ENCODE measurements around the gene C6orf52.
"Not testable (repeated sequence)": the region's sequence is repeated elsewhere in the genome, so short reads cannot be mapped to it uniquely, and the experiment has no call there.

C6orf52 gene

DNA sequence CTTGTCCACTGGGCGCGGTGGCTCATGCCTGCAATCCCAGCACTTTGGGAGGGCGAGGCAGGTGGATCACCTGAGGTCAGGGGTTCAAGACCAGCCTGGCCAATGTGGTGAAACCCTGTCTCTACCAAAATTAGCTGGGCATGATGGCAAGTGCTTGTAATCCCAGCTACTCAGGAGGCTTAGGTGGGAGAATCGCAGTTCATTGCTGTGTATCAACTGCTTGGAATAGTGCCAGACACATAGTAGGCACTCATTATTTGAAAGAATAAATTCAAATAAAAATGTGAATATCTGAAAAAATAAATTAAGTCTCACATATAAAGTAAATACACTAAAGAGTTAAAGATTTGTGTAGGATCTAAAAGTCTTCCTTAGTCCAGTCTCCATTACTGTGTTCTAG is 2.2 kb upstream of the C6orf52 start:
- DNase-seq (ENCODE audit: low read depth in 2 of 2), result no peak

DNA sequence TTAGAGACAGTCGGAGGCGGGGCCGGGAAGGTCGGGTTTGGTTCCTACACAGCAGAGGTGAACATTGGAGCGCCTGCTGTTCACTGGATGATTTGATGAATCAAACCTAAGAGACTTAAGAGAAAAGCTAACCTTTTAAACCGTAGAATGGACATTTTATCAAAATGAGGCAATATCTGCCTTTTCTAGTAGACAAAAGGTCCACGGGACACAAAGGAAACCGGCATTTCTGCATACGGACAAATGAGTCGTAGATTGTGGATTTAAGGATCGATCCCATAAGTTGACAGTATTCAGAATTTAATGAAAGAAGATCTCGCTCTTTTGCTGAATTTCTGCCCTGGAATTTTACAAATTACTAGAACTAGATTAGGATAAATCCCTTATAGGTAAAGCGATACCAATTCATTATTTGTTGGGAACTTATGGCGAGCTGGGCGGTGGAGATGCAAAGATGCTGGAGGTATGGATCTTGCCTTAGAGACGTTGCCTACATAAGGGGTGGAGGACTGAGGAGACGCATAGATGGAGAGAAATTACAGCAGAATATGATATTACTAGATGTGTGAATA is 756 bp upstream of the C6orf52 start:
- no peak for DNase-seq (ENCODE audit: low read depth in 2 of 2)

DNA sequence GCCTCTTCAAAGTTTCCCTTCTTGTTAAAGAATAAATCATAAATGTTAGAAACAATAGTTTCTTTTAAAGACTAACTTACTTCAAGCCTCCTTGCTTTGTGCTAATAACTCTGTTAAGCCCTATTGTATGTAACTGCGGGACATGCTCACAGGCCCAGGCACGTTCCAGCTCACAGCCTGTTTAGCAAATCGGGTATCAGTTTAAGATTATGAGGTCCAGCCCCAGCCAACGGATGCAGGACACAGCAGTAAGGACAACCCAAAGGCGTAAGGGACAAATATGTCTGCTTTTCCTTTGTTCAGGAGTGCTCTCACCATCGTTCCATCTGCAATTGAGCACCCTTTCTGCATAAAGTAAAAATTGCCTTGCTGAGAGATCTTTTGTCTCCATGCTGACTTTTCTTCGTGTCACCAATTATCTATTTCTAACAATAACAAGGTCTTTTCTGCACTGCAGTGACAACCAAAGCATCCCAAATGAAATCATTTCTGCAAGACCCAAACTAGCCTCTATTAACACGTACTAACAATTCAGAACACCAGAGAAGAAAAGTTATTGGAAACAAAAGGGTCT is 1.4 kb downstream of the C6orf52 start:
- DNase-seq (ENCODE audit: low read depth in 2 of 2), result no peak

DNA sequence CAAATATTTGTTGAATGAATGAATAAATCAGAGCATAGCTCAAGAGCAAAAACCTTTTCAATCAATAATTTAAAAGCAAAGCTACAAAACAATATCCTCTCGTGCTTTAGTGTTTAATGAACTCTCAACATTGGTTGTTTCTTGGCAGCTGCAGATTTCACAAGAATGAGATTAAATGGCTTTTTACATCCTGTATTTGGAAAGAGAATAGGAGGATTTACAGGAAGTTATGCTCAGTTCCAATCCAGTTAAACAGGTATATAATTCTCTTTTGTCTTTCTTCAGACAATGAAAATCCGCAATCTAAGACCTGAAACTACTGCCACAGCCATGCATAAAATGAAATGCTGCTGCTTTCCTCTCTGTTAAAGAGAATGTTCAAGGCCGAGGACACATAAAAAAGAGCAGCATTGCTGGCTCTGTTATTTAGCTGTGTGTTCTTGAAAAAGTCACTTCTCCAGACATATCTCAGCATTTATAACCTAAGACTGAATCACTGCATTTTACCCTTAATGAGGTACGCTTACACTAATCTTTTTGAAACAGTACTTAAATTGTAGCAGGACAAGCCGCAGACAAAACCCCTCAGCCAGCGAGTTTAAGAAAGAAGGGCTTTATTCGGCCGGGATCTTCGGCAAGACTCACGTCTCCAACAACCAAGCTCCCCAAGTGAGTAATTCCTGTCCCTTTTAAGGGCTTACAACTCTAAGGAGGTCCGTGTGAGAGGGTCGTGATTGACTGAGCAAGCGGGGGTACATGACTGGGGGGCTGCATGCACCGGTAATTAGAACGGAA is 3.6 kb downstream of the C6orf52 start:
- DNase-seq (ENCODE audit: low read depth in 2 of 2), result no peak

DNA sequence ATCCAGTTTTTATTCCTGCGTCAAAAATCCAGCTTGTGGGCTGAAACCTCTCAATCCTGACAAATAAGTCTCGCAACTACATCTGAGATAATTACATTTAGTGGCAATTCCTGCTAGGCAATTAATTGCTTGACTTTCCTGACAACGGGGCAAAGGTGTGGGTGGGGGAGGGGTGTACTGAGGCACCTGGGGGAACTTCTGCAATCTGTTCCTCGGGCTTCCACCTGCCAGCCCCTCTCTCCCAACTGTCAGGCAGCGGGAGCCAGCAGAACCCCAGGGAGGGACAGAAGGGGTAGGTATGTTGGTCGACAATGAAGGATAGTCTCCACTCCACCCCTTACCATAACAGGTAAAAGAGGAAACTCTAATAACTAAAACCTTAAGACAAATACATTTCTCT is 6.8 kb downstream of the C6orf52 start:
- no peak for DNase-seq (ENCODE audit: low read depth in 2 of 2)

DNA sequence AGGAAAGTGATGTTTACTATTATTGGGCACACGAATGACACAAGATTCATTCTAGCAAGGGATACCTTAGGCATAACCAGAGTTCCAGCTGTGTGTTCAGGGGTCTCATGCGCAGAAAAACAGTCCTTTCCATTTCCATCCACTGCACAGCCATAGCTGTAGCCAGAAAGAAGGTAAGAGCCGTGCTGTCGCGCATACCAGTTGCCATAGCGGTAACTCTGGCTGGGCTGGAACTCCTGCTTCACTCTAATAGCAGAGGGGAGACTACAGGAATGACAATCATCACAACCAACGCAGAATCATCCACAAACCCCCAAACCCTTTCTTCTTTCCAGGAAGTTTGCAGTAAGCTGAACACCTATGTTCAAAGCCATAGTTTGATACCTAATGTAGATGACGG is 7.5 kb downstream of the C6orf52 start:
- no peak for DNase-seq (ENCODE audit: low read depth in 2 of 2)

DNA sequence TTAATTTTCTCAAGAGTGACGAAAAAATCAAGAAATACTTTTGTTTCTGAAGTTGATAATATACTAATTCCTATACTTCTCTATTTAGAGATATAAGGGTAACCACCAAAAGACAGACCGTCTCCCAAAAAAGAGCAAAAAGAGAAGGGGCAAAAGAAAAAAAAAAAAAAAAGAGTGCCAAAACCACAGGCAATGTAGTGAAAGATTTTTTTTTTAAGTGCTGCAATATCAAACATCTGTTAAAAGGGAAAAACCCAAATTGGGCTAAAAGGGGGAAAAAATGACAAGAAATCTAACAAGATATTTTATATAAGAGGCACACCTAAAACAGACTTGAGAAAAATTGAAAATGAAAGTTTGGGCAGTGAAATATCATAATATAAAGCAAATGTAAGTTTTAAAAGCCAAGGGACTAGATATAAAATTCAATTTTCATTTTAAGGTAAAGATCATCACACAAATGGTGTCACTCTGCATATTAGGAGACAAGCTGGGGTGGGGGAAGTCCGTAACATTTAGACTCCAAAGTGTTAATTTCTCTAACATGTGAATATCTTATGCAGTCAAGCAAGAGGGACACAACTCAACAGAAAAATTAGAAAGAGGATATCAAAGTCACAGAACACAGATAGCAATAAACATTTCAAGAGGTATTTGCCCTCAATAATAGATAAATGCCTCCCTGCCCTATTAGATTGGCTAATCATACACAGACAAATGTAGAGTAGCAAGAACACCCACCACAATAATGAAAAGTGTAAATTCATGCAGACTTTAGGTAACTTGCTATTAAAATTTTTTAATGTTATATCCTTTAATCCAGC is 9.1 kb downstream of the C6orf52 start:
- no peak for DNase-seq (ENCODE audit: low read depth in 2 of 2)

DNA sequence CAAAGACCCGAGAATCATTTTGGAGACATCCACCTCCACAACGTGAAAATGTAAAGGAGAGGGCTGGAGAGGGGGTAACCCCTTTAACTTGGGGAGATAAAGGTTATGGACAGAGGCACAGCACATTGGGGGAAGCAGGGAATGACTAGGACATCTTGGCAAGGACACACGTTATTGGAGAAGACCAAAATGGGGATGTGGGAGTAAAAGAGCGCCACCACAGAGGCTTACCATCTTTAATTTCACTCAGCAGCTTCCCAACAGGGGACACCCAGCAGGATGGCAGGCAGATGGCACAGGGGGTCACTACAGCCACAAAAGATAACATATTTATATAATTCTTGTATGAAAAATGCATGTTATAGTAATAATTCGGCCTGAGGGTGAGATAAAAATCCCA is 9.8 kb downstream of the C6orf52 start:
- DNase-seq (ENCODE audit: low read depth in 2 of 2), result no peak

DNA sequence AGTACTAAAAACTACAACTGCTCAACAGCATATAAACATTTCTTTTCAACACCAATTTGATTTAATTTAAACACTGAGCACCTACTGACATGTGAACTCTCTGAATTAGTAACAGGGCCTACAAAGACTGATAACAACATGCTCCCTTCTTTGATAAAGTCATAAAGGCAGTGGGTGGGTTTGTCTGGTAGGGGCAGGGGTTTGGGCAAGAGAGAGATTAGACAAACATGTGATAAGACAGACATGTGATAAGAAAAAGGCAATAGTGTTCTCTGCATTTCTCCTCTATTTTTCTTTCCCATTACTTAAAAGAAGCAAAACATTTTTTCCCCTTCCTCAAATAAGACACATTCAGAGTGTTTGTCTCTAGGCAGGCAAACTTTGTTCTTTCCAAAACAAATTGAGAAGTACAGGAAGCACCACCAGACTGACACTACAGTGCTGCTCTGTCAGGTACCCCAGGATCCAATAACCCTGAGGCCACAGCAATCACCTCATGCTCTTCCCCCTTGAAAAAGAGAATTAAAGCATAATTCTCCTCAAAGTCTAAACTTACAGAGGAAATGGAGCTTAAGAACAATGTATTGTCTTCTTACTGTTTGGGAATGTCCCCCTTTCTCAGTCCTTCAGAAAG is 11.9 kb downstream of the C6orf52 start:
- DNase-seq (ENCODE audit: low read depth in 2 of 2), result no peak

DNA sequence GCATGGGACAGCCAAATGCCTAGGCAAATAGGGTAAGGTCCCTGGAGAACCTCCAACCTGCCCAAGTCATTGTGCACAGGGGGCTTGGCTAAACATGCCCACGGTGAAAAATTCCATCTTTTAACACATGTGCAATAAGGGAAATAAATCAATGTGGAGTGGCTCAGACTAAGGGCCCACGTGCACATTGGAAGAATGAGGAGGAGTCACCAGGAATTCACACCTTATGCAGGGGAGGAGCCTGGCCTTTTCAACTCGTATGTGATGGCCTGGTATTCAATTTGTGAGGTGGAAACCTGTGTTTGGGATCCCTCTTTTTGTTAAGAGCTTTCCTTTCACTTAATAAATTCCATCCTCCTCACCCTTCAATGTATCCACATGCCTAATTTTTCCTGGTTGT is 12.6 kb downstream of the C6orf52 start:
- no peak for DNase-seq (ENCODE audit: low read depth in 2 of 2)

DNA sequence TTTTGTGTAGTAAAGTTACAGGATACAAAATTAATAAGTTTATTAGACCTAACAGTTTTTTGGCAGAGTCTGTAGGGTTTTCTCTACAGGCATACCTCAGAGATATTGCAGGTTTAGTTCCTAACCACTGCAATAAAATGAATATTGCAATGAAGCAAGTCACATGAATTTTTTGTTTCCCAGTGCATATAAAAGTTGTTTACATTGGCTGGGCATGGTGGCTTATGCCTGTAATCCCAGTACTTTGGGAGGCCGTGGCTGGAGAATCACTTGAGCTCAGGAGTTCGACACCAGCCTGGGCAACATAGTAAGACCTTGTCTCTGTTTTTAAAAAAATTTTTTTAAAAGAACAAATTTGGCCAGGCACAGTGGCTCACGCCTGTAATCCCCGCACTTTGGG is 16.0 kb downstream of the C6orf52 start:
- no peak for DNase-seq (ENCODE audit: low read depth in 2 of 2)

DNA sequence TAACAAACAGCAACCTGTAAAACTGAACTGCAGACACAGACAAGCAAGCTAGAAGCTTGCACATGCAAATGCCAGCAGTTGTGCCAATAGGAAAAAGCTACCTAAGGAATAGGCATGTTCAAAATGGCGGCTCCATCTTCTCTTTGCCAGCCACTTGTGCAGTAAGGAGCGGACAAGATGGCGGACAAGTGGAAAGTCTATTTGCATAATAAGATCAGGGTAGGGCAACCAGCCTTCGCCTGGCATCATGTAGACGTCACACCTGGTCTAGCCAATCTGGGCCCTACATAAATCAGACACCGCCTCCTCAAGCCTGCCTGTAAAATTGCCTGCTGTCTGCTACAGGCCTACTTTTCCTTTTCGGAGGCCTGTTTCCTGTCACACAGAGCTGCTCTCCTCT is 18.0 kb downstream of the C6orf52 start:
- no peak for DNase-seq (ENCODE audit: low read depth in 2 of 2)

DNA sequence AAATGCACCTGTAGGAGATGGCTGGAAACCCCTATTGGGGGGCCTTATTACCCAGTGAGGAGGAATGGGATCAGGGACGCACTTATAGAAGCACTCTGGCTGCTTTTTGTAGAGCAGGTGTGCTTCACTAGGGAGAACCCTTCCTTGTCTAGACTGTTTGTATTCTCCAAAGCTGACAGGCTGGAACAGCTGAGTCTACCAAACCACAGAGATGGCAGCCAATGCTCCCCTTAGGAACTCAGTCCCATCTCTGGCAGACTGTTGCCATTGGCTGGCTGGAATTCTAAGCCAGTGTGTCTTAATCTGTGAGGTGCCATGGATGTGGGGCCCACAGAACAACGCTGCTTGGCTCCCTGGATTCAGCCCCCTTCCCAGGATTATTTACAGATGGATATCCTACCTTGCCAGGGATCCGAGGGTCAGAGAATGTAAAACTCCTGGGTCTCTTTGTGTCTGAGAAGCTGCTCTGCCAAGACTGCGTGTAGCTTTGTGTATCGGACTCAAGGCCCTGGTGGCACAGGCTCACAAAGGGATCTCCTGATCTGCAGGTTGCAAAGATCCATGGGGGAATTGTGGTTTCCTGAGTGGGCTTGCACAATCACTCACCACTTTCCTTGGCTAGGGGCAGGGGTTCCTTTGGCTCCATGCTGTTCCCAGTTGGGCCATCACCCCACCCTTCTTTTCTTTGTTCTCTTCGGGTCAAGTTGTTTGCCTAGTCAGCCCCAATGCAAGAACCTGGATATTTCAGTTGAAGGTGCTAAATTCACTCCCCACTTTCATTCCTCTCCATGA is 26.1 kb downstream of the C6orf52 start:
- DNase-seq (ENCODE audit: low read depth in 2 of 2), result no peak

DNA sequence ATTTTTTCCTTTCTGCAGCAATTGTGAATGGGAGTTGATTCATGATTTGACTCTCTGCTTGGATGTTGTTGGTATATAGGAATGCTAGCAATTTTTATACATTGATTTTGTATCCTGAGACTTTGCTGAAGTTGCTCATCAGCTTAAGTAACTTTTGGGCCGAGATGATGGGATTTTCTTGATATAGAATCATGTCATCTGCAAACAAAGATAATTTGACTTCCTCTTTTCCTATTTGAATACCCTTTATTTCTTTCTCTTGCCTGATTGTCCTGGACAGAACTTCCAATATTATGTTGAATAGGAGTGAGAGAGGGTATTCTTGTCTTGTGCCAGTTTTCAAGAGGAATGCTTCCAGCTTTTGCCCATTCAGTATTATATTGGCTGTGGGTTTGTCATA is 28.8 kb downstream of the C6orf52 start:
- DNase-seq (ENCODE audit: low read depth in 2 of 2), result not testable (repeated sequence)

DNA sequence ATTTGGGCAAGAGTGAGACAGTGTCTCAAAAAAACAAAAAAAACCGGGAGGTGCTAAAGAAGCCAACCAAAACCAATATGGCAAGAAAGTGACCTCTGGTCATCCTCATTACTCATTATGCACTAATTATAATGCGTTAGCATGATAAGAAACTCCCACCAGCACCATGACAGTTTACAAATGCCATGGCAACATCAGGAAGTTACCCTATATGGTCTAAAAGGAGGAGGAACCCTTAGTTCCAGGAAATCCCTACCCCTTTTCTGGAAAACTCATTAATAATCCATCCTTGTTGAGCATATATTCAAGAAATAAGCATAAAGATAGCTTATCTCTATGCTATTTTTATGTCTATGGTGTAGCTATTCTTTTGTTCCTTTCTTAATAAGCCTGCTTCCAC is 31.7 kb downstream of the C6orf52 start:
- no peak for DNase-seq (ENCODE audit: low read depth in 2 of 2)

DNA sequence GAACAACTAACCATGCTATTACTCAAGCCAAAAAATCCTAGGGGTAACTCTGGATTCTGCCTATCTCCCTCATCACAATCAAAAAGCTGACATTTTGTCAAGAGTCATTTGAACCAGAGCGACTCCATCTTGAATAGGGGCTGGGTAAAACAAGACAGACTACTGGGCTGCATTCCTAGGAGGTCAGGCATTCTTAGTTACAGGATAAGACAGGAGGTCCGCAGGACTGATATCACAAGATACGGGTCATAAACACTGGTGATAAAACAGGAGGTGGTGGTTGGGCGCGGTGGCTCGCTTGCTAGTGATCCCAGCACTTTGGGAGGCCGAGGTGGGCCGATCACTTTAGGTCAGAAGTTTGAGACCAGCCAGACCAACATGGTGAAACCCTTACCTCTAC is 32.2 kb downstream of the C6orf52 start:
- no peak for DNase-seq (ENCODE audit: low read depth in 2 of 2)

DNA sequence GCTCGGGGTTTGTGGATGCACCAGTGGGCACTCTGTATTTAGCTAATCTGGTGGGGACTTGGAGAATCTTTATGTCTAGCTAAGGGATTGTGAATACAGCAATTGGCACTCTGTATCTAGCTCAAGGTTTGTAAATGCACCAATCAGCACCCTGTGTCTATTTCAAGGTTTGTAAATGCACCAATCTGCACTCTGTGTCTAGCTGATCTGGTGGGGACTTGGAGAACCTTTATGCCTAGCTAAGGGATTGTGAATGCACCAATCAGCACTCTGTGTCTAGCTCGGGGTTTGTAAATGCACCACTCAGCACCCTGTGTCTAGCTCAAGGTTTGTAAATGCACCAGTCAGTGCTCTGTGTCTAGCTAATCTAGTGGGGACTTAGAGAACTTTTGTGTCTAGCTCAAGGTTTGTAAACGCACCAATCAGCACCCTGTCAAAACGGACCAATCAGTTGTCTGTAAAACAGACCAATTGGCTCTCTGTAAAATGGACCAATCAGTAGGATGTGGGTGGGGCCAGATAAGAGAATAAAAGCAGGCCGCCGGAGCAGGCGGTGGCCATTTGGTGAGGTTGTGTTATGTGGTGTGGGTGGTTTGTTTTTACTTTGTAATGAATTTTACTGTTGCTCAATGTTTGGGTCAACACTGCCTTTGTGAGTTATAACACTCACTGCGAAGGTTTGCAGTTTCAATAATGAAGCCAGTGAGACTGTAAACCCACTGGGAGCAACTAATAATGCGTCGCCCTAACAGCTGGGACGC is 33.8 kb downstream of the C6orf52 start:
- DNase-seq (ENCODE audit: low read depth in 2 of 2), result not testable (repeated sequence)

DNA sequence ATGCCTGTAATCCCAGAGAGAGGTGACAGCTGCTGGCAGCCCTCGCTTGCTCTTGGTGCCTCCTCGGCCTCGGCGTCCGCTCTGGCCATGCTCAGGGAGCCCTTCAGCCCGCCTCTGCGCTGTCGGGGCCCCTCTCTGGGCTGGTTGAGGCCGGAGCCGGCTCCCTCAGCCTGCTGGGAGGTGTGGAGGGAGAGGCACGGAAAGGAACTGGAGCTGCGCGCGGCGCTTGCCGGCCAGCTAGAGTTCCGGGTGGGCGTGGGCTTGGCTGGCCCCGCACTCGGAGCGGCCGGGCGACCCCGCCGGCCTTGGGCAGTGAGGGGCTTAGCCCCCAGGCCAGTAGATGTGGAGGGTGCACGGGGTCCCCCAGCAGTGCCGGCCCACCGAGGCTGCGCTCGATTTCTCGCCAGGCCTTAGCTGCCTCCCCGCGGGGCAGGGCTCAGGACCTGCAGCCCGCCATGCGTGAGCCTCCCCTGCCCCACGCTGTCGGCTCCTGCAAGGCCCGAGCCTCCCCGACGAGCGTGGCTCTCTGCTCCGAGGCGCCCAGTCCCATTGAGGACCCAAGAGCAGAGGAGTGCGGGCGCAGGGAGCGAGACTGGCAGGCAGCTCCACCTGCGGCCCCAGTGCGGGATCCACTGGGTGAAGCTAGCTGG is 34.6 kb downstream of the C6orf52 start:
- DNase-seq (ENCODE audit: low read depth in 2 of 2), result no peak

DNA sequence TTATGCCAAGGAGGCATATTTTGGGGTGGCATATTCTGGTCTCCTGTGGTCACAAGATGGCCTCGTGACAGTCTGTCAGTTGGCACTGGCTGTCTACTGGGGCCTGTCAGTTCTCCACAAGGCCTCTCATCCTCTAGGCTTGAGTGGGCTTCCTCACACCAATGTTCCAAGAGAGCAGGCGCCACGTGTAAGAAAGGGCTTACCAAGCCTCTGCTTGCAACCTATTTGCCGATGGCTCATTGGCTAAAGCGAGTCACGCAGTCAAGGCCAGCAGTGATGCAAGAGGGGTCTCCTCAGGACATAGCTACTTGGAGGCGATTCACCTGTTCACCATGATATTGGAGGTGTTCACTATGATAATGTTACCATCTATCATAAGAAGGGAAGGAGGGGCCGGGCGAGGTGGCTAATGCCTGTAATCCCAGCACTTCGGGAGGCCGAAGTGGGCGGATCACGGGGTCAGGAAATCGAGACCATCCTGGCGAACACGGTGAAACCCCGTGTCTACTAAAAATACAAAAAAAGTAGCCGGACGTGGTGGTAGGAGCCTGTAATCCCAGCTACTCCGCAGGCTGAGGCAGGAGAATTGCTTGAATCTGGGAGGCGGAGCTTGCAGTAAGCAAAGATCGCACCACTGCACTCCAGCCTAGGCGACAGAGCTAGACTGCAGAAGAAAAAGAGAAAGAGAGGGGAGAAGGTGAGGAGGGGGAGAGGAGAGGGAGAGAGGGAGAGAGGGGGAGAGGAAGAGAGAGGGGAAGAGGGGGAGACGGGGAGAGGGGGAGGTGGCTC is 35.3 kb downstream of the C6orf52 start:
- no peak for DNase-seq (ENCODE audit: low read depth in 2 of 2)
